ENCODE data around the gene ATP4A. TPM values are rescaled to one million over a fixed set of nuclear protein-coding genes. Genes with fewer than 3 reads are reported as not detected.
A peak's percentile ranks its signal among the peaks of the same experiment; 100 is the strongest.

The ATP4A gene
- total and polyA plus RNA-seq, 9 of the 15 experiments (the other 6 are each of a cell fraction or from before 2014, with no cell fraction given), result 0.15 TPM; not detected in 8

DNA sequence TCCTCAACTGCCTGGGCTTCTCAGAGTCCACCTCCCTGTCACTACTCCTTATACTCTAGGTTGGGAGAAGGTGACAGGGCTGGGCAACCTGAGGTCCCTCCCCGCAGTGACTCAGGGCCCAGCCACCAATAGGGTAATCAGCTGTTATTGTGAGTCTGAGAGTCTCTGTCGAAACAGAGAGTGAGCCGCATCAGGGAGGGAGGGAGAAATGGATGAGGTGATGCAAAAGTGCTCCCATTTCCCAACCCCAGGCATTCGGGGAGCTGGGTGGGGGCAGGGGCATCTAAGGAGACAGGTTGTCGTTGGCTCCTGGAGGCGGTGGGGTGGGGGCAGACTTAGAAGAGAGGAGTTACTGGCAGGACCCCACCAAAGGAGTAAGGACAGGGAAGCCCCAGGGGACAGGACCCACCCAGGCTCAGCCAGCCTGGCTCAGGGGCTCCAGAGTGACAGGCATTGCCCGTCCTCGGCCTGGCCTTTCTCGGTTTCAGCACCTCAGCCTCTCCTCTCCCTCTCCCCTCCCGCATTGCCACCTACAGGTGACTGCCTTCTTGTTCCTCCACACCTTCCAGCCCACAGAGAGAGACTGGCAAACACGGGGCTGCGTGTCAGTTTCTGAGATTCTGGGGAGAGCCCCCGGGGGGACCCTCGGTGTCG, 49.7 kb downstream of the ATP4A start, which contains the start of gene DMKN (continued):
- TF ChIP-seq, protein P1, sequence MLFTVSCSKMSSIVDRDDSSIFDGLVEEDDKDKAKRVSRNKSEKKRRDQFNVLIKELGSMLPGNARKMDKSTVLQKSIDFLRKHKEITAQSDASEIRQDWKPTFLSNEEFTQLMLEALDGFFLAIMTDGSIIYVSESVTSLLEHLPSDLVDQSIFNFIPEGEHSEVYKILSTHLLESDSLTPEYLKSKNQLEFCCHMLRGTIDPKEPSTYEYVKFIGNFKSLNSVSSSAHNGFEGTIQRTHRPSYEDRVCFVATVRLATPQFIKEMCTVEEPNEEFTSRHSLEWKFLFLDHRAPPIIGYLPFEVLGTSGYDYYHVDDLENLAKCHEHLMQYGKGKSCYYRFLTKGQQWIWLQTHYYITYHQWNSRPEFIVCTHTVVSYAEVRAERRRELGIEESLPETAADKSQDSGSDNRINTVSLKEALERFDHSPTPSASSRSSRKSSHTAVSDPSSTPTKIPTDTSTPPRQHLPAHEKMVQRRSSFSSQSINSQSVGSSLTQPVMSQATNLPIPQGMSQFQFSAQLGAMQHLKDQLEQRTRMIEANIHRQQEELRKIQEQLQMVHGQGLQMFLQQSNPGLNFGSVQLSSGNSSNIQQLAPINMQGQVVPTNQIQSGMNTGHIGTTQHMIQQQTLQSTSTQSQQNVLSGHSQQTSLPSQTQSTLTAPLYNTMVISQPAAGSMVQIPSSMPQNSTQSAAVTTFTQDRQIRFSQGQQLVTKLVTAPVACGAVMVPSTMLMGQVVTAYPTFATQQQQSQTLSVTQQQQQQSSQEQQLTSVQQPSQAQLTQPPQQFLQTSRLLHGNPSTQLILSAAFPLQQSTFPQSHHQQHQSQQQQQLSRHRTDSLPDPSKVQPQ (CRISPR knock-in tag; IDR thresholded peaks at IDR 0.05; ENCODE audit: borderline replicate concordance), result no peak
- TF ChIP-seq PHTF2 (CRISPR knock-in tag; IDR thresholded peaks at IDR 0.05) (no peak), GTF2F1 (IDR thresholded peaks at IDR 0.05; ENCODE audit: low read depth, low read length) (no peak), ZNF3 (CRISPR knock-in tag; IDR thresholded peaks at IDR 0.05) (no peak), ZNF197 (CRISPR knock-in tag; IDR thresholded peaks at IDR 0.05; ENCODE audit: low read depth) (no peak), CEBPG (CRISPR knock-in tag; IDR thresholded peaks at IDR 0.05) (no peak), CEBPG (tag; conservative IDR thresholded peaks at IDR 0.05 in 1 of 2, IDR thresholded peaks at IDR 0.05 in 1 of 2) (peak in 1 of 2 experiments; percentile 22; a peak in 1 of 4 replicates), LEF1 (IDR thresholded peaks at IDR 0.05) (no peak), JUNB (CRISPR knock-in tag; conservative IDR thresholded peaks at IDR 0.05) (no peak), COPS2 (conservative IDR thresholded peaks at IDR 0.05) (no peak)
- TF ChIP-seq, protein P2, sequence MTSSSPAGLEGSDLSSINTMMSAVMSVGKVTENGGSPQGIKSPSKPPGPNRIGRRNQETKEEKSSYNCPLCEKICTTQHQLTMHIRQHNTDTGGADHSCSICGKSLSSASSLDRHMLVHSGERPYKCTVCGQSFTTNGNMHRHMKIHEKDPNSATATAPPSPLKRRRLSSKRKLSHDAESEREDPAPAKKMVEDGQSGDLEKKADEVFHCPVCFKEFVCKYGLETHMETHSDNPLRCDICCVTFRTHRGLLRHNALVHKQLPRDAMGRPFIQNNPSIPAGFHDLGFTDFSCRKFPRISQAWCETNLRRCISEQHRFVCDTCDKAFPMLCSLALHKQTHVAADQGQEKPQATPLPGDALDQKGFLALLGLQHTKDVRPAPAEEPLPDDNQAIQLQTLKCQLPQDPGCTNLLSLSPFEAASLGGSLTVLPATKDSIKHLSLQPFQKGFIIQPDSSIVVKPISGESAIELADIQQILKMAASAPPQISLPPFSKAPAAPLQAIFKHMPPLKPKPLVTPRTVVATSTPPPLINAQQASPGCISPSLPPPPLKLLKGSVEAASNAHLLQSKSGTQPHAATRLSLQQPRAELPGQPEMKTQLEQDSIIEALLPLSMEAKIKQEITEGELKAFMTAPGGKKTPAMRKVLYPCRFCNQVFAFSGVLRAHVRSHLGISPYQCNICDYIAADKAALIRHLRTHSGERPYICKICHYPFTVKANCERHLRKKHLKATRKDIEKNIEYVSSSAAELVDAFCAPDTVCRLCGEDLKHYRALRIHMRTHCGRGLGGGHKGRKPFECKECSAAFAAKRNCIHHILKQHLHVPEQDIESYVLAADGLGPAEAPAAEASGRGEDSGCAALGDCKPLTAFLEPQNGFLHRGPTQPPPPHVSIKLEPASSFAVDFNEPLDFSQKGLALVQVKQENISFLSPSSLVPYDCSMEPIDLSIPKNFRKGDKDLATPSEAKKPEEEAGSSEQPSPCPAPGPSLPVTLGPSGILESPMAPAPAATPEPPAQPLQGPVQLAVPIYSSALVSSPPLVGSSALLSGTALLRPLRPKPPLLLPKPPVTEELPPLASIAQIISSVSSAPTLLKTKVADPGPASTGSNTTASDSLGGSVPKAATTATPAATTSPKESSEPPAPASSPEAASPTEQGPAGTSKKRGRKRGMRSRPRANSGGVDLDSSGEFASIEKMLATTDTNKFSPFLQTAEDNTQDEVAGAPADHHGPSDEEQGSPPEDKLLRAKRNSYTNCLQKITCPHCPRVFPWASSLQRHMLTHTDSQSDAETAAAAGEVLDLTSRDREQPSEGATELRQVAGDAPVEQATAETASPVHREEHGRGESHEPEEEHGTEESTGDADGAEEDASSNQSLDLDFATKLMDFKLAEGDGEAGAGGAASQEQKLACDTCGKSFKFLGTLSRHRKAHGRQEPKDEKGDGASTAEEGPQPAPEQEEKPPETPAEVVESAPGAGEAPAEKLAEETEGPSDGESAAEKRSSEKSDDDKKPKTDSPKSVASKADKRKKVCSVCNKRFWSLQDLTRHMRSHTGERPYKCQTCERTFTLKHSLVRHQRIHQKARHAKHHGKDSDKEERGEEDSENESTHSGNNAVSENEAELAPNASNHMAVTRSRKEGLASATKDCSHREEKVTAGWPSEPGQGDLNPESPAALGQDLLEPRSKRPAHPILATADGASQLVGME (CRISPR knock-in tag; IDR thresholded peaks at IDR 0.05), result no peak
- TF ChIP-seq, protein P3, sequence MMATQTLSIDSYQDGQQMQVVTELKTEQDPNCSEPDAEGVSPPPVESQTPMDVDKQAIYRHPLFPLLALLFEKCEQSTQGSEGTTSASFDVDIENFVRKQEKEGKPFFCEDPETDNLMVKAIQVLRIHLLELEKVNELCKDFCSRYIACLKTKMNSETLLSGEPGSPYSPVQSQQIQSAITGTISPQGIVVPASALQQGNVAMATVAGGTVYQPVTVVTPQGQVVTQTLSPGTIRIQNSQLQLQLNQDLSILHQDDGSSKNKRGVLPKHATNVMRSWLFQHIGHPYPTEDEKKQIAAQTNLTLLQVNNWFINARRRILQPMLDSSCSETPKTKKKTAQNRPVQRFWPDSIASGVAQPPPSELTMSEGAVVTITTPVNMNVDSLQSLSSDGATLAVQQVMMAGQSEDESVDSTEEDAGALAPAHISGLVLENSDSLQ (IDR thresholded peaks at IDR 0.05), result peak; percentile 8; the same call in 1 of the 2 replicates
- TF ChIP-seq, protein P4, sequence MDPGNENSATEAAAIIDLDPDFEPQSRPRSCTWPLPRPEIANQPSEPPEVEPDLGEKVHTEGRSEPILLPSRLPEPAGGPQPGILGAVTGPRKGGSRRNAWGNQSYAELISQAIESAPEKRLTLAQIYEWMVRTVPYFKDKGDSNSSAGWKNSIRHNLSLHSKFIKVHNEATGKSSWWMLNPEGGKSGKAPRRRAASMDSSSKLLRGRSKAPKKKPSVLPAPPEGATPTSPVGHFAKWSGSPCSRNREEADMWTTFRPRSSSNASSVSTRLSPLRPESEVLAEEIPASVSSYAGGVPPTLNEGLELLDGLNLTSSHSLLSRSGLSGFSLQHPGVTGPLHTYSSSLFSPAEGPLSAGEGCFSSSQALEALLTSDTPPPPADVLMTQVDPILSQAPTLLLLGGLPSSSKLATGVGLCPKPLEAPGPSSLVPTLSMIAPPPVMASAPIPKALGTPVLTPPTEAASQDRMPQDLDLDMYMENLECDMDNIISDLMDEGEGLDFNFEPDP (CRISPR knock-in tag; IDR thresholded peaks at IDR 0.05), result no peak

All from K562 (cell line).